HEK293 (cell line): ENCODE measurements around the gene LHFPL3.

Experiments
- CTCF ChIA-PET: fragments of 350-600 bp; formaldehyde crosslinking; extraction: SDS; loops from one replicate; lab custom pipeline; 2021; ENCODE audit warnings: antibody characterized with exemption; lab: Yijun Ruan, JAX
- POLR2A ChIA-PET: fragments of 300-600 bp; formaldehyde crosslinking; extraction: SDS; loops from one replicate; lab custom pipeline; 2020; ENCODE audit warnings: antibody characterized with exemption, inconsistent platforms; lab: Yijun Ruan, JAX
- H3K27ac ChIP-seq: fragments of 200-500 bp; sonication (Bioruptor generic); 2 replicates; pipeline ENCODE4 v1.5.1; 2014; ENCODE audit warnings: low read depth, low read length, control low read depth, inconsistent platforms; ENCODE audit errors: extremely low read depth
- H3K36me3 ChIP-seq, 2 experiments: fragments of 200-500 bp in 1 of 2; sonication (Bioruptor generic) in 1 of 2; 1 replicate in 1 of 2; 2 replicates in 1 of 2; pipeline ENCODE4 v1.5.1; 2014 to 2017; ENCODE audit warnings: inconsistent platforms in 2 of 2, low read length in 2 of 2; ENCODE audit not compliant: control insufficient read depth in 2 of 2, insufficient read depth in 1 of 2
- H3K4me1 ChIP-seq: fragments of 200-500 bp; sonication (Bioruptor generic); 2 replicates; pipeline ENCODE4 v1.5.1; 2014; ENCODE audit warnings: mild to moderate bottlenecking, low read length, inconsistent platforms; ENCODE audit not compliant: control insufficient read depth, insufficient read depth
- H3K4me3 ChIP-seq: 2 replicates; pipeline ENCODE4 v1.5.1; 2011; ENCODE audit warnings: low read depth, mild to moderate bottlenecking, control low read depth, low read length, moderate library complexity
- H3K9me3 ChIP-seq: fragments of 200-500 bp; sonication (Bioruptor generic); 2 replicates; pipeline ENCODE4 v1.5.1; 2014; ENCODE audit warnings: low read depth, low read length, inconsistent platforms; ENCODE audit not compliant: control insufficient read depth, insufficient read depth
- BCL11B ChIP-seq: fragments of 450-650 bp; formaldehyde crosslinking; IDR thresholded peaks from 2 replicates; pipeline ENCODE4 v1.5.1; 2016; ENCODE audit warnings: low read depth, missing biosample characterization, missing genetic modification characterization
- KLF10 ChIP-seq: fragments of 450-650 bp; IDR thresholded peaks from 2 replicates; pipeline ENCODE4 v1.5.1; 2018; ENCODE audit warnings: missing biosample characterization, mild to moderate bottlenecking, missing genetic modification characterization
- PRDM1 ChIP-seq: fragments of 450-650 bp; formaldehyde crosslinking; IDR thresholded peaks from 2 replicates; pipeline ENCODE4; 2016; ENCODE audit warnings: missing biosample characterization, missing genetic modification characterization
- RBAK ChIP-seq: fragments of 450-650 bp; formaldehyde crosslinking; IDR thresholded peaks from 2 replicates; pipeline ENCODE4 v1.5.1; 2016; ENCODE audit warnings: missing biosample characterization, missing genetic modification characterization
- REST ChIP-seq: fragments of 450-650 bp; formaldehyde crosslinking; IDR thresholded peaks from 2 replicates; pipeline ENCODE4 v1.5.1; 2016; ENCODE audit warnings: missing biosample characterization, missing genetic modification characterization
- SCRT1 ChIP-seq: fragments of 450-650 bp; formaldehyde crosslinking; IDR thresholded peaks from 2 replicates; pipeline ENCODE4 v1.5.1; 2016; ENCODE audit warnings: missing biosample characterization, missing genetic modification characterization, borderline replicate concordance
- SP3 ChIP-seq: fragments of 450-650 bp; formaldehyde crosslinking; IDR thresholded peaks from 2 replicates; pipeline ENCODE4 v1.5.1; 2016; ENCODE audit warnings: missing biosample characterization, missing genetic modification characterization
- ZBTB7A ChIP-seq: fragments of 450-650 bp; formaldehyde crosslinking; IDR thresholded peaks from 2 replicates; pipeline ENCODE4 v1.5.1; 2016; ENCODE audit warnings: low read depth, missing biosample characterization, missing genetic modification characterization
- ZFP69B ChIP-seq: fragments of 450-650 bp; formaldehyde crosslinking; IDR thresholded peaks from 2 replicates; pipeline ENCODE4 v1.5.1; 2016; ENCODE audit warnings: missing biosample characterization, missing genetic modification characterization
- ZNF148 ChIP-seq: fragments of 450-650 bp; formaldehyde crosslinking; IDR thresholded peaks from 2 replicates; pipeline ENCODE4 v1.5.0; 2017; ENCODE audit warnings: missing biosample characterization, missing genetic modification characterization, borderline replicate concordance
- ZNF174 ChIP-seq: fragments of 450-650 bp; formaldehyde crosslinking; IDR thresholded peaks from 2 replicates; pipeline ENCODE4 v1.5.0; 2017; ENCODE audit warnings: missing biosample characterization, mild to moderate bottlenecking, missing genetic modification characterization
- ZNF175 ChIP-seq: fragments of 450-650 bp; formaldehyde crosslinking; IDR thresholded peaks from 2 replicates; pipeline ENCODE4 v1.5.1; 2016; ENCODE audit warnings: missing biosample characterization, missing genetic modification characterization
- ZNF248 ChIP-seq: fragments of 450-650 bp; formaldehyde crosslinking; IDR thresholded peaks from 2 replicates; pipeline ENCODE4 v1.5.1; 2017; ENCODE audit warnings: missing biosample characterization, missing genetic modification characterization
- ZNF280C ChIP-seq: fragments of 450-650 bp; formaldehyde crosslinking; IDR thresholded peaks from 2 replicates; pipeline ENCODE4 v1.5.1; 2016; ENCODE audit warnings: missing biosample characterization, missing genetic modification characterization
- ZNF302 ChIP-seq: fragments of 450-650 bp; formaldehyde crosslinking; IDR thresholded peaks from 2 replicates; pipeline ENCODE4 v1.5.1; 2016; ENCODE audit warnings: missing biosample characterization, missing genetic modification characterization, low read depth
- ZNF394 ChIP-seq: fragments of 450-650 bp; formaldehyde crosslinking; IDR thresholded peaks from 2 replicates; pipeline ENCODE4 v1.5.1; 2016; ENCODE audit warnings: missing biosample characterization, missing genetic modification characterization, mild to moderate bottlenecking, moderate library complexity, borderline replicate concordance
- ZNF404 ChIP-seq: fragments of 450-650 bp; formaldehyde crosslinking; IDR thresholded peaks from 2 replicates; pipeline ENCODE4 v1.5.1; 2017; ENCODE audit warnings: missing biosample characterization, missing genetic modification characterization
- ZNF561 ChIP-seq: fragments of 450-650 bp; IDR thresholded peaks from 2 replicates; pipeline ENCODE4 v1.5.1; 2018; ENCODE audit warnings: missing biosample characterization, missing genetic modification characterization, borderline replicate concordance
- ZNF626 ChIP-seq: fragments of 450-650 bp; sonication (Bioruptor Pico); formaldehyde crosslinking; IDR thresholded peaks from 2 replicates; pipeline ENCODE4 v1.5.1; 2018; ENCODE audit warnings: missing biosample characterization, missing genetic modification characterization, inconsistent platforms
- ZNF677 ChIP-seq: fragments of 450-650 bp; IDR thresholded peaks from 2 replicates; pipeline ENCODE4 v1.5.0; 2018; ENCODE audit warnings: missing biosample characterization, mild to moderate bottlenecking, missing genetic modification characterization, moderate library complexity
- ZNF692 ChIP-seq: fragments of 450-650 bp; formaldehyde crosslinking; IDR thresholded peaks from 2 replicates; pipeline ENCODE4 v1.5.1; 2016; ENCODE audit warnings: missing biosample characterization, missing genetic modification characterization

The LHFPL3 gene

GRCh38 chr7:104657134-104657533 lies 328.7 kb downstream of the LHFPL3 start:
- no peaks in the 10 kb centered on the region for H3K9me3 ChIP-seq
- ChIA-PET CTCF (interaction anchor here (1.0 kb wide), 1 partner anchor 14 kb away, joined by 5 read pairs; no protein-coding TSS in a partner anchor), POLR2A (no interaction called here)
- TF ChIP-seq ZNF280C (no peak), ZNF677 (tag by site-specific recombination) (no peak), ZNF692 (tag by site-specific recombination) (no peak), ZNF394 (tag by site-specific recombination) (no peak), PRDM1 (tag by site-specific recombination) (no peak), ZNF248 (tag by site-specific recombination) (no peak), ZNF302 (tag by site-specific recombination) (no peak), SP3 (tag by site-specific recombination) (no peak), ZNF404 (tag by site-specific recombination) (no peak), BCL11B (tag by site-specific recombination) (no peak), ZBTB7A (tag by site-specific recombination) (no peak), ZNF626 (no peak), ZNF148 (tag by site-specific recombination) (no peak)
- no peaks in the 10 kb centered on the region for H3K4me1 ChIP-seq
- H3K4me3 ChIP-seq: no peak overlapping the region
- H3K36me3 ChIP-seq: no peaks in the 10 kb centered on the region
- no peak overlapping the region for H3K27ac ChIP-seq

GRCh38 chr7:104661575-104661974 lies 333.2 kb downstream of the LHFPL3 start:
- POLR2A ChIA-PET: no interaction called here
- no peak overlapping the region for H3K27ac ChIP-seq
- H3K4me1 ChIP-seq: no peaks in the 10 kb centered on the region
- no peaks in the 10 kb centered on the region for H3K9me3 ChIP-seq
- no peak overlapping the region for H3K4me3 ChIP-seq
- CTCF ChIA-PET: no interaction called here
- H3K36me3 ChIP-seq: no peaks in the 10 kb centered on the region
- TF ChIP-seq SCRT1 (tag by site-specific recombination) (no peak), REST (tag by site-specific recombination) (no peak), ZFP69B (no peak), ZNF175 (tag by site-specific recombination) (no peak), ZNF174 (tag by site-specific recombination) (no peak), ZNF148 (tag by site-specific recombination) (no peak), RBAK (no peak), KLF10 (tag by site-specific recombination) (no peak), ZNF561 (tag by site-specific recombination) (no peak)
